GM12891 (cell line): ENCODE measurements around the gene ADAMTS8.

Source experiments
- POLR2A ChIP-seq: IDR thresholded peaks from 2 replicates; pipeline ENCODE4 v1.6.1; 2011; ENCODE audit warnings: low read depth, low read length, control low read depth
- POLR2AphosphoS5 ChIP-seq: IDR thresholded peaks from 2 replicates; pipeline ENCODE4 v1.6.1; 2011; ENCODE audit warnings: low read depth, low read length, control low read depth

DNA sequence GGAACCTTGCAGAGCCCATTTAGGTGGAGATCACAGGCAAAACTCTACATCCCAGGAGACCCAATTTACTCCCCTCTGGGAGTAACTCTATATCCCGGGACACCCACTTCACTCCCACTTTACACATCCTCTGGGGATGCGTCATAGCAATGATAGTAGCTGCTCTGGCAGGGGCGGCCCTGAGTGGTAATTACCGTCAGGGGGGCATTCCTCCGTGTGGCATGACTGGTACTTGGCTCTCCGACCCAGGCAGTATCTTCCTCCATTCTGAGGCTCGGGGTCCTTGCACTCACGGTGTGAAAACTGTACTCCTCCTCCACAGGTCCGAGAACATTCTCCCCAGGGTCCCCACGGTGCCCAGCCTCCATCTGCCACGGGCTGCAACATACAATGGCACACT is 17.2 kb downstream of the ADAMTS8 start:
- TF ChIP-seq POLR2A (no peak), POLR2AphosphoS5 (no peak)
